Neural cell (in vitro differentiated cells): ENCODE measurements around the gene HBD.

Experiments
- CTCF ChIP-seq: fragments of 450-650 bp; IDR thresholded peaks from 2 replicates; pipeline ENCODE4 v1.5.1; 2014; ENCODE audit warnings: antibody characterized with exemption, mild to moderate bottlenecking, moderate library complexity; ENCODE audit not compliant: poor library complexity, severe bottlenecking
- EZH2 ChIP-seq: fragments of 200-600, 300-800 bp; shearing (Covaris generic), sonication (generic); IDR thresholded peaks from 2 replicates; pipeline ENCODE4 v1.6.1; 2014; ENCODE audit warnings: antibody characterized with exemption, low read length, borderline replicate concordance, mild to moderate bottlenecking; ENCODE audit not compliant: insufficient read depth, poor library complexity, severe bottlenecking
- MXI1 ChIP-seq: fragments of 450-650 bp; conservative IDR thresholded peaks from 2 replicates; pipeline ENCODE4 v1.6.1; 2014; ENCODE audit warnings: antibody characterized with exemption, mild to moderate bottlenecking; ENCODE audit not compliant: poor library complexity, severe bottlenecking
- POLR2AphosphoS5 ChIP-seq: IDR thresholded peaks from 2 replicates; pipeline ENCODE4 v1.6.1; 2012
- SMC3 ChIP-seq: fragments of 450-650 bp; conservative IDR thresholded peaks from 2 replicates; pipeline ENCODE4 v1.6.1; 2014; ENCODE audit warnings: antibody characterized with exemption, mild to moderate bottlenecking, moderate library complexity; ENCODE audit not compliant: poor library complexity
- TAF1 ChIP-seq: IDR thresholded peaks from 2 replicates; pipeline ENCODE4 v1.6.1; 2012; ENCODE audit warnings: low read depth

DNA sequence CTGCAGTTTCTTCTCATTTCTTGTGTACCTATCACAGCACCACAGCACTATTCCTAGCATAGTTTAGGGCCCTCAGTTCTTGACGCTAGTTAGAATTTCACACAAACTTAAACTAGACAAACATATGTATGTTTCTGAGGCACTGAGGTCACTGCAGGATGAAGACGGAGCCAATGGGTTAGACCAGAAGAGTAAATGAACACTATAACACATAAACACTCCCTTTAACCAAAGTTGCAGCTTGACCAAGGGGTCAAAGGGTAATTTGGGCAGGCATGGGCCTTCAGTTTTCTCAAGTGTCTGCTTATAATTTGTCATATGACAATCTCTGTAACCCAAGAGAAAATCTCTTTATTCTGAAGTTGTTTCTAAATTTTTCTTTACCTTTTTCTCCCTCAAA, 48.3 kb upstream of the HBD start:
- TF ChIP-seq CTCF (no peak), TAF1 (no peak), POLR2AphosphoS5 (no peak), SMC3 (no peak), EZH2 (no peak), MXI1 (no peak)
